Neural cell (in vitro differentiated cells): Measurements from ENCODE around the gene ARMH3. TPM values are rescaled to one million over a fixed set of nuclear protein-coding genes. Genes with fewer than 3 reads are reported as not detected.

Experiments used
- H2AFZ ChIP-seq: fragments of 200-600, 300-800 bp; sonication (generic), shearing (Covaris generic); 2 replicates; pipeline ENCODE4 v1.6.0; 2014; ENCODE audit warnings: low read depth, mild to moderate bottlenecking, antibody characterized with exemption, low read length, moderate library complexity
- H3F3A ChIP-seq: fragments of 200-600 bp; shearing (Covaris generic); 2 replicates; pipeline ENCODE4 v1.6.1; 2016; ENCODE audit warnings: mild to moderate bottlenecking, moderate library complexity, mixed read lengths, antibody characterized with exemption, low read length; ENCODE audit not compliant: insufficient read depth, poor library complexity, severe bottlenecking
- H3K27ac ChIP-seq: fragments of 200-600, 300-800 bp; sonication (generic), shearing (Covaris generic); 2 replicates; pipeline ENCODE4 v1.5.1; 2014; ENCODE audit warnings: mild to moderate bottlenecking, low read length, moderate library complexity
- H3K27me3 ChIP-seq: fragments of 300-800, 200-600 bp; sonication (generic), shearing (Covaris generic); 2 replicates; pipeline ENCODE4 v1.6.0; 2014; ENCODE audit warnings: mild to moderate bottlenecking, low read depth, low read length, moderate library complexity; ENCODE audit not compliant: insufficient read depth
- H3K36me3 ChIP-seq: fragments of 300-800, 200-600 bp; sonication (generic), shearing (Covaris generic); 2 replicates; pipeline ENCODE4 v1.5.1; 2014; ENCODE audit warnings: mild to moderate bottlenecking, antibody characterized with exemption, low read length, moderate library complexity; ENCODE audit not compliant: insufficient read depth
- H3K4me2 ChIP-seq: fragments of 300-800, 200-600 bp; sonication (generic), shearing (Covaris generic); 2 replicates; pipeline ENCODE4 v1.6.0; 2014; ENCODE audit warnings: mild to moderate bottlenecking, low read length
- H3K4me3 ChIP-seq: fragments of 300-800, 200-600 bp; sonication (generic), shearing (Covaris generic); 2 replicates; pipeline ENCODE4 v1.5.1; 2014; ENCODE audit warnings: mild to moderate bottlenecking, low read length, moderate library complexity
- H3K79me2 ChIP-seq: fragments of 200-600 bp; shearing (Covaris generic); replicated peaks from 2 replicates; pipeline ENCODE4 v1.6.0; 2014; ENCODE audit warnings: mild to moderate bottlenecking, low read length, moderate library complexity; ENCODE audit not compliant: insufficient read depth
- H3K9ac ChIP-seq: fragments of 300-800, 200-600 bp; sonication (generic), shearing (Covaris generic); 2 replicates; pipeline ENCODE4 v1.6.1; 2016; ENCODE audit warnings: mild to moderate bottlenecking, low read length, mixed read lengths
- H3K9me2 ChIP-seq: fragments of 200-600 bp; shearing (Covaris generic); 2 replicates; pipeline ENCODE4 v1.6.1; 2016; ENCODE audit warnings: mild to moderate bottlenecking, low read length, mixed read lengths; ENCODE audit not compliant: insufficient read depth
- H3K9me3 ChIP-seq: fragments of 200-600, 300-800 bp; sonication (generic), shearing (Covaris generic); 2 replicates; pipeline ENCODE4 v1.6.1; 2016; ENCODE audit warnings: mild to moderate bottlenecking, mixed run types, low read length, moderate library complexity, mixed read lengths
- H4K20me1 ChIP-seq: fragments of 200-600 bp; shearing (Covaris generic); 2 replicates; pipeline ENCODE4 v1.6.1; 2016; ENCODE audit warnings: mild to moderate bottlenecking, mixed run types; ENCODE audit not compliant: insufficient read depth
- EP300 ChIP-seq: fragments of 450-650 bp; conservative IDR thresholded peaks from 2 replicates; pipeline ENCODE4 v1.6.1; 2014; ENCODE audit warnings: antibody characterized with exemption, mild to moderate bottlenecking, moderate library complexity; ENCODE audit not compliant: poor library complexity, severe bottlenecking
- MXI1 ChIP-seq: fragments of 450-650 bp; conservative IDR thresholded peaks from 2 replicates; pipeline ENCODE4 v1.6.1; 2014; ENCODE audit warnings: antibody characterized with exemption, mild to moderate bottlenecking; ENCODE audit not compliant: poor library complexity, severe bottlenecking
- POLR2AphosphoS5 ChIP-seq: IDR thresholded peaks from 2 replicates; pipeline ENCODE4 v1.6.1; 2012
- RAD21 ChIP-seq: fragments of 450-650 bp; conservative IDR thresholded peaks from 2 replicates; pipeline ENCODE4 v1.6.1; 2014; ENCODE audit warnings: antibody characterized with exemption, mild to moderate bottlenecking, moderate library complexity
- SMC3 ChIP-seq: fragments of 450-650 bp; conservative IDR thresholded peaks from 2 replicates; pipeline ENCODE4 v1.6.1; 2014; ENCODE audit warnings: antibody characterized with exemption, mild to moderate bottlenecking, moderate library complexity; ENCODE audit not compliant: poor library complexity
- TAF1 ChIP-seq: IDR thresholded peaks from 2 replicates; pipeline ENCODE4 v1.6.1; 2012; ENCODE audit warnings: low read depth
- polyA plus RNA-seq: library from polyadenylated mRNA; depleted of rRNA; stranded (reverse); fragments of >200 nt; gene quantifications from 2 replicates; pipeline ENCODE4 v1.2.3, GENCODE V29; 2014
- TF ChIP-seq, protein P1 (sequence below): fragments of 450-650 bp; IDR thresholded peaks from 2 replicates; pipeline ENCODE4 v1.5.1; 2014; ENCODE audit warnings: antibody characterized with exemption, mild to moderate bottlenecking, moderate library complexity; ENCODE audit not compliant: poor library complexity, severe bottlenecking
- TF ChIP-seq, protein P2 (sequence below): IDR thresholded peaks from 2 replicates; pipeline ENCODE4 v1.6.1; 2012; ENCODE audit warnings: borderline replicate concordance

ARMH3 gene
- polyA plus RNA-seq, 1 donor from 2014 or later, result 13.4 TPM

DNA sequence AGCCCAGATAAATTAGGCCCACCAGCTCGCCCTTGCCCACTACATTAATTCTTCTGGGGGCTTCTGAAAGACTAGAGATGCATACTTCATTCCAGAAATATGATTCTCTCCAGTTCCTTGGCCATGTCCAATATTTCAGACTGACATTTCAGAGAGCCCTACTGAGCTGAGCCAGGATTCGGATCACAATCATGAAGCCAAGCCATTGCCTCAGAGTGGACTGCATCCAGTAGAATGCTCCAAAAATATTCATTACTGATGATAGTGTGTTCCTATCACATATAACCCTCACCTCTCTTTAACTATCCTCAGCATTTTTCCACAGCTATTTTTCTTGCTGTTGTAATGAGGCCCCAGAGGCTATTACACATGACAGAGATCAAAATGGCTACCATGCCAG is 38.7 kb downstream of the ARMH3 start:
- no peak overlapping the region for H3K9ac ChIP-seq
- H2AFZ ChIP-seq, result no peak overlapping the region
- no peaks in the 10 kb centered on the region for H3F3A ChIP-seq
- TF ChIP-seq SMC3 (no peak), TAF1 (no peak), RAD21 (no peak), POLR2AphosphoS5 (no peak)
- TF ChIP-seq, protein P1, sequence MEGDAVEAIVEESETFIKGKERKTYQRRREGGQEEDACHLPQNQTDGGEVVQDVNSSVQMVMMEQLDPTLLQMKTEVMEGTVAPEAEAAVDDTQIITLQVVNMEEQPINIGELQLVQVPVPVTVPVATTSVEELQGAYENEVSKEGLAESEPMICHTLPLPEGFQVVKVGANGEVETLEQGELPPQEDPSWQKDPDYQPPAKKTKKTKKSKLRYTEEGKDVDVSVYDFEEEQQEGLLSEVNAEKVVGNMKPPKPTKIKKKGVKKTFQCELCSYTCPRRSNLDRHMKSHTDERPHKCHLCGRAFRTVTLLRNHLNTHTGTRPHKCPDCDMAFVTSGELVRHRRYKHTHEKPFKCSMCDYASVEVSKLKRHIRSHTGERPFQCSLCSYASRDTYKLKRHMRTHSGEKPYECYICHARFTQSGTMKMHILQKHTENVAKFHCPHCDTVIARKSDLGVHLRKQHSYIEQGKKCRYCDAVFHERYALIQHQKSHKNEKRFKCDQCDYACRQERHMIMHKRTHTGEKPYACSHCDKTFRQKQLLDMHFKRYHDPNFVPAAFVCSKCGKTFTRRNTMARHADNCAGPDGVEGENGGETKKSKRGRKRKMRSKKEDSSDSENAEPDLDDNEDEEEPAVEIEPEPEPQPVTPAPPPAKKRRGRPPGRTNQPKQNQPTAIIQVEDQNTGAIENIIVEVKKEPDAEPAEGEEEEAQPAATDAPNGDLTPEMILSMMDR, result no peak
- H3K79me2 ChIP-seq, result no peaks in the 10 kb centered on the region
- no peak overlapping the region for H3K4me3 ChIP-seq
- peaks cover 4% of the 10 kb centered on the region for H3K36me3 ChIP-seq
- no peak overlapping the region for H3K27ac ChIP-seq
- no peak overlapping the region for H3K4me2 ChIP-seq
- no peaks in the 10 kb centered on the region for H4K20me1 ChIP-seq
- H3K9me2 ChIP-seq, result no peaks in the 10 kb centered on the region
- H3K27me3 ChIP-seq, result no peaks in the 10 kb centered on the region
- H3K9me3 ChIP-seq, result no peaks in the 10 kb centered on the region

DNA sequence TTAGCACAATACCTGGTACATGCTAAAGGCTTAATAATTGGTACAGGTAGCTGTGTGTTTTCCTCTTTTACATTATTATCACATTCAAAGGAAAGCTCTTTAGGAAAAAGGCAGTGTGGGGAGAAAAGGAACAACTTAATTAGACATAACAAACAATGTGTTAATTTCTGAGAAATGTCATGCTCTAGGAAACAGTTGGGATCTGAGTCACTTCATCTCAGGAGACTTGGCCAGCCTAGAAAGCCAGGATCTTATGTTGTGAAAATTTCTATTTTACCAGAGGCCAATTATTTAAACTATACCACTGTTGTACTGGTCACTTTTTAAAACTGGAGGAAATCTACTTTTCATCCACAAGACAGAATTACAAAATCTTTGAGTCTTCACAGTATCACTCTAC is 39.6 kb downstream of the ARMH3 start:
- no peaks in the 10 kb centered on the region for H3K9me2 ChIP-seq

More for the DNA sequence above, 39.6 kb downstream of the ARMH3 start:
- Histone ChIP-seq H3F3A (no peaks in the 10 kb centered on the region), H3K4me3 (no peak overlapping the region), H3K9ac (no peak overlapping the region), H2AFZ (no peak overlapping the region), H4K20me1 (no peaks in the 10 kb centered on the region), H3K36me3 (peaks cover 4% of the 10 kb centered on the region), H3K9me3 (no peaks in the 10 kb centered on the region), H3K4me2 (no peak overlapping the region), H3K79me2 (no peaks in the 10 kb centered on the region), H3K27ac (no peak overlapping the region), H3K27me3 (no peaks in the 10 kb centered on the region)
- TF ChIP-seq RAD21, result no peak
- TF ChIP-seq TAF1, result no peak
- no peak for TF ChIP-seq MXI1
- no peak for TF ChIP-seq EP300
- TF ChIP-seq POLR2AphosphoS5, result no peak
- no peak for TF ChIP-seq SMC3
- TF ChIP-seq, protein P1, result no peak
- TF ChIP-seq, protein P2, sequence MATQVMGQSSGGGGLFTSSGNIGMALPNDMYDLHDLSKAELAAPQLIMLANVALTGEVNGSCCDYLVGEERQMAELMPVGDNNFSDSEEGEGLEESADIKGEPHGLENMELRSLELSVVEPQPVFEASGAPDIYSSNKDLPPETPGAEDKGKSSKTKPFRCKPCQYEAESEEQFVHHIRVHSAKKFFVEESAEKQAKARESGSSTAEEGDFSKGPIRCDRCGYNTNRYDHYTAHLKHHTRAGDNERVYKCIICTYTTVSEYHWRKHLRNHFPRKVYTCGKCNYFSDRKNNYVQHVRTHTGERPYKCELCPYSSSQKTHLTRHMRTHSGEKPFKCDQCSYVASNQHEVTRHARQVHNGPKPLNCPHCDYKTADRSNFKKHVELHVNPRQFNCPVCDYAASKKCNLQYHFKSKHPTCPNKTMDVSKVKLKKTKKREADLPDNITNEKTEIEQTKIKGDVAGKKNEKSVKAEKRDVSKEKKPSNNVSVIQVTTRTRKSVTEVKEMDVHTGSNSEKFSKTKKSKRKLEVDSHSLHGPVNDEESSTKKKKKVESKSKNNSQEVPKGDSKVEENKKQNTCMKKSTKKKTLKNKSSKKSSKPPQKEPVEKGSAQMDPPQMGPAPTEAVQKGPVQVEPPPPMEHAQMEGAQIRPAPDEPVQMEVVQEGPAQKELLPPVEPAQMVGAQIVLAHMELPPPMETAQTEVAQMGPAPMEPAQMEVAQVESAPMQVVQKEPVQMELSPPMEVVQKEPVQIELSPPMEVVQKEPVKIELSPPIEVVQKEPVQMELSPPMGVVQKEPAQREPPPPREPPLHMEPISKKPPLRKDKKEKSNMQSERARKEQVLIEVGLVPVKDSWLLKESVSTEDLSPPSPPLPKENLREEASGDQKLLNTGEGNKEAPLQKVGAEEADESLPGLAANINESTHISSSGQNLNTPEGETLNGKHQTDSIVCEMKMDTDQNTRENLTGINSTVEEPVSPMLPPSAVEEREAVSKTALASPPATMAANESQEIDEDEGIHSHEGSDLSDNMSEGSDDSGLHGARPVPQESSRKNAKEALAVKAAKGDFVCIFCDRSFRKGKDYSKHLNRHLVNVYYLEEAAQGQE, result no peak
